Neural cell (in vitro differentiated cells): ENCODE data around the gene BNC2. TPM values are rescaled to one million over a fixed set of nuclear protein-coding genes. Genes with fewer than 3 reads are reported as not detected.

ENCODE experiments used
- H2AFZ ChIP-seq: fragments of 200-600, 300-800 bp; sonication (generic), shearing (Covaris generic); 2 replicates; pipeline ENCODE4 v1.6.0; 2014; ENCODE audit warnings: low read depth, mild to moderate bottlenecking, antibody characterized with exemption, low read length, moderate library complexity
- H3F3A ChIP-seq: fragments of 200-600 bp; shearing (Covaris generic); 2 replicates; pipeline ENCODE4 v1.6.1; 2016; ENCODE audit warnings: mild to moderate bottlenecking, moderate library complexity, mixed read lengths, antibody characterized with exemption, low read length; ENCODE audit not compliant: insufficient read depth, poor library complexity, severe bottlenecking
- H3K27ac ChIP-seq: fragments of 200-600, 300-800 bp; sonication (generic), shearing (Covaris generic); 2 replicates; pipeline ENCODE4 v1.5.1; 2014; ENCODE audit warnings: mild to moderate bottlenecking, low read length, moderate library complexity
- H3K27me3 ChIP-seq: fragments of 300-800, 200-600 bp; sonication (generic), shearing (Covaris generic); 2 replicates; pipeline ENCODE4 v1.6.0; 2014; ENCODE audit warnings: mild to moderate bottlenecking, low read depth, low read length, moderate library complexity; ENCODE audit not compliant: insufficient read depth
- H3K36me3 ChIP-seq: fragments of 300-800, 200-600 bp; sonication (generic), shearing (Covaris generic); 2 replicates; pipeline ENCODE4 v1.5.1; 2014; ENCODE audit warnings: mild to moderate bottlenecking, antibody characterized with exemption, low read length, moderate library complexity; ENCODE audit not compliant: insufficient read depth
- H3K4me2 ChIP-seq: fragments of 300-800, 200-600 bp; sonication (generic), shearing (Covaris generic); 2 replicates; pipeline ENCODE4 v1.6.0; 2014; ENCODE audit warnings: mild to moderate bottlenecking, low read length
- H3K4me3 ChIP-seq: fragments of 300-800, 200-600 bp; sonication (generic), shearing (Covaris generic); 2 replicates; pipeline ENCODE4 v1.5.1; 2014; ENCODE audit warnings: mild to moderate bottlenecking, low read length, moderate library complexity
- H3K79me2 ChIP-seq: fragments of 200-600 bp; shearing (Covaris generic); replicated peaks from 2 replicates; pipeline ENCODE4 v1.6.0; 2014; ENCODE audit warnings: mild to moderate bottlenecking, low read length, moderate library complexity; ENCODE audit not compliant: insufficient read depth
- H3K9ac ChIP-seq: fragments of 300-800, 200-600 bp; sonication (generic), shearing (Covaris generic); 2 replicates; pipeline ENCODE4 v1.6.1; 2016; ENCODE audit warnings: mild to moderate bottlenecking, low read length, mixed read lengths
- H3K9me2 ChIP-seq: fragments of 200-600 bp; shearing (Covaris generic); 2 replicates; pipeline ENCODE4 v1.6.1; 2016; ENCODE audit warnings: mild to moderate bottlenecking, low read length, mixed read lengths; ENCODE audit not compliant: insufficient read depth
- H3K9me3 ChIP-seq: fragments of 200-600, 300-800 bp; sonication (generic), shearing (Covaris generic); 2 replicates; pipeline ENCODE4 v1.6.1; 2016; ENCODE audit warnings: mild to moderate bottlenecking, mixed run types, low read length, moderate library complexity, mixed read lengths
- H4K20me1 ChIP-seq: fragments of 200-600 bp; shearing (Covaris generic); 2 replicates; pipeline ENCODE4 v1.6.1; 2016; ENCODE audit warnings: mild to moderate bottlenecking, mixed run types; ENCODE audit not compliant: insufficient read depth
- EP300 ChIP-seq: fragments of 450-650 bp; conservative IDR thresholded peaks from 2 replicates; pipeline ENCODE4 v1.6.1; 2014; ENCODE audit warnings: antibody characterized with exemption, mild to moderate bottlenecking, moderate library complexity; ENCODE audit not compliant: poor library complexity, severe bottlenecking
- EZH2 ChIP-seq: fragments of 200-600, 300-800 bp; shearing (Covaris generic), sonication (generic); IDR thresholded peaks from 2 replicates; pipeline ENCODE4 v1.6.1; 2014; ENCODE audit warnings: antibody characterized with exemption, low read length, borderline replicate concordance, mild to moderate bottlenecking; ENCODE audit not compliant: insufficient read depth, poor library complexity, severe bottlenecking
- MXI1 ChIP-seq: fragments of 450-650 bp; conservative IDR thresholded peaks from 2 replicates; pipeline ENCODE4 v1.6.1; 2014; ENCODE audit warnings: antibody characterized with exemption, mild to moderate bottlenecking; ENCODE audit not compliant: poor library complexity, severe bottlenecking
- POLR2AphosphoS5 ChIP-seq: IDR thresholded peaks from 2 replicates; pipeline ENCODE4 v1.6.1; 2012
- RAD21 ChIP-seq: fragments of 450-650 bp; conservative IDR thresholded peaks from 2 replicates; pipeline ENCODE4 v1.6.1; 2014; ENCODE audit warnings: antibody characterized with exemption, mild to moderate bottlenecking, moderate library complexity
- SMC3 ChIP-seq: fragments of 450-650 bp; conservative IDR thresholded peaks from 2 replicates; pipeline ENCODE4 v1.6.1; 2014; ENCODE audit warnings: antibody characterized with exemption, mild to moderate bottlenecking, moderate library complexity; ENCODE audit not compliant: poor library complexity
- TAF1 ChIP-seq: IDR thresholded peaks from 2 replicates; pipeline ENCODE4 v1.6.1; 2012; ENCODE audit warnings: low read depth
- polyA plus RNA-seq: library from polyadenylated mRNA; depleted of rRNA; stranded (reverse); fragments of >200 nt; gene quantifications from 2 replicates; pipeline ENCODE4 v1.2.3, GENCODE V29; 2014
- TF ChIP-seq, protein P1 (sequence below): fragments of 450-650 bp; IDR thresholded peaks from 2 replicates; pipeline ENCODE4 v1.5.1; 2014; ENCODE audit warnings: antibody characterized with exemption, mild to moderate bottlenecking, moderate library complexity; ENCODE audit not compliant: poor library complexity, severe bottlenecking
- TF ChIP-seq, protein P2 (sequence below): IDR thresholded peaks from 2 replicates; pipeline ENCODE4 v1.6.1; 2012; ENCODE audit warnings: borderline replicate concordance

Gene BNC2
- polyA plus RNA-seq, 1 donor from 2014 or later: 1.3 TPM

DNA sequence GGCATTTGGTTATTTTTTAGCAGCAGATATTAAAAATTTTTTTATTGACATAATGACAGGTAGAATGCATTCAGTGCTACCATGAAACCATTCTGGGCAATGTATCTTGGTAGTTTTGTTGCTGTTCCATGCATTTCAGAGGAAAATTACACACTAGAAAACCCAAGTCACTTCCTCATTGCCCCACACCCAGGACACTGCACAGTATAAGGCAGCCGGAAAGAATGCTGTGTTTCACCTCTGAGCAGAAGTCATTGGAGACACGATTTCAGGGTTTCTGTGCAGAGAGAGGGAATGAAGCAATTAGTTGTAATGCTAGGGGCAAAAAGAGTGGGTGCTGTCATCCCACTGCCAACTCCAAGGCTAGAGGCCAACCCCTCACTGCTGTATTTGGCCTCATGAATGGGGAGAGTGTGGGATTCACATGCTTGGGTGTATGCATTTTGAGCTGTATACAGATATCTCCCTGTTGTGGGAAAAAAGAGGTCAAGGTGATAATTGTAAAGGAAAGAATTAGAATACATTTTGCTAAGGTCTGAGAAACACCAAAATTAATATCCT, 290.5 kb downstream of the BNC2 start:
- no peaks in the 10 kb centered on the region for H3K9me3 ChIP-seq
- H3K27me3 ChIP-seq: no peaks in the 10 kb centered on the region
- H4K20me1 ChIP-seq: no peaks in the 10 kb centered on the region
- no peaks in the 10 kb centered on the region for H3K79me2 ChIP-seq
- no peak overlapping the region for H2AFZ ChIP-seq
- no peak overlapping the region for H3K4me3 ChIP-seq
- no peak overlapping the region for H3K9ac ChIP-seq
- no peaks in the 10 kb centered on the region for H3F3A ChIP-seq
- no peak overlapping the region for H3K27ac ChIP-seq
- no peak overlapping the region for H3K4me2 ChIP-seq
- no peaks in the 10 kb centered on the region for H3K9me2 ChIP-seq
- TF ChIP-seq EP300: no peak
- no peaks in the 10 kb centered on the region for H3K36me3 ChIP-seq

DNA sequence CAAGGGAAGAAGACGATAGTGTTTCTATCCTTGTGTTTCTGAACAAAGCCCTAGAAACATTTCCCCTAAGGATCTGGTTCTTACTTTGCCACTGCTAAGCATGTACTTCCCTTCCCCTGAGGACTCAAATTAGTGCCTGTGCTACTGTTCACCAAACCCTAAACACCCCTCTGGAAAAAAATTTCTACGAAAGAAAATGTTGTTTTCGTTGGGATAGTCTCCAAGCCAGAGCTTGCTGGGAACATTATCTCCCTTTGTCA, 294.6 kb downstream of the BNC2 start:
- Histone ChIP-seq H3K27ac (no peak overlapping the region), H3K4me3 (no peak overlapping the region), H4K20me1 (no peaks in the 10 kb centered on the region), H2AFZ (no peak overlapping the region), H3K9ac (no peak overlapping the region), H3K9me3 (no peaks in the 10 kb centered on the region), H3F3A (no peaks in the 10 kb centered on the region), H3K36me3 (no peaks in the 10 kb centered on the region), H3K9me2 (no peaks in the 10 kb centered on the region), H3K27me3 (no peaks in the 10 kb centered on the region), H3K4me2 (no peak overlapping the region), H3K79me2 (no peaks in the 10 kb centered on the region)
- TF ChIP-seq, protein P1, sequence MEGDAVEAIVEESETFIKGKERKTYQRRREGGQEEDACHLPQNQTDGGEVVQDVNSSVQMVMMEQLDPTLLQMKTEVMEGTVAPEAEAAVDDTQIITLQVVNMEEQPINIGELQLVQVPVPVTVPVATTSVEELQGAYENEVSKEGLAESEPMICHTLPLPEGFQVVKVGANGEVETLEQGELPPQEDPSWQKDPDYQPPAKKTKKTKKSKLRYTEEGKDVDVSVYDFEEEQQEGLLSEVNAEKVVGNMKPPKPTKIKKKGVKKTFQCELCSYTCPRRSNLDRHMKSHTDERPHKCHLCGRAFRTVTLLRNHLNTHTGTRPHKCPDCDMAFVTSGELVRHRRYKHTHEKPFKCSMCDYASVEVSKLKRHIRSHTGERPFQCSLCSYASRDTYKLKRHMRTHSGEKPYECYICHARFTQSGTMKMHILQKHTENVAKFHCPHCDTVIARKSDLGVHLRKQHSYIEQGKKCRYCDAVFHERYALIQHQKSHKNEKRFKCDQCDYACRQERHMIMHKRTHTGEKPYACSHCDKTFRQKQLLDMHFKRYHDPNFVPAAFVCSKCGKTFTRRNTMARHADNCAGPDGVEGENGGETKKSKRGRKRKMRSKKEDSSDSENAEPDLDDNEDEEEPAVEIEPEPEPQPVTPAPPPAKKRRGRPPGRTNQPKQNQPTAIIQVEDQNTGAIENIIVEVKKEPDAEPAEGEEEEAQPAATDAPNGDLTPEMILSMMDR: no peak
- TF ChIP-seq, protein P2, sequence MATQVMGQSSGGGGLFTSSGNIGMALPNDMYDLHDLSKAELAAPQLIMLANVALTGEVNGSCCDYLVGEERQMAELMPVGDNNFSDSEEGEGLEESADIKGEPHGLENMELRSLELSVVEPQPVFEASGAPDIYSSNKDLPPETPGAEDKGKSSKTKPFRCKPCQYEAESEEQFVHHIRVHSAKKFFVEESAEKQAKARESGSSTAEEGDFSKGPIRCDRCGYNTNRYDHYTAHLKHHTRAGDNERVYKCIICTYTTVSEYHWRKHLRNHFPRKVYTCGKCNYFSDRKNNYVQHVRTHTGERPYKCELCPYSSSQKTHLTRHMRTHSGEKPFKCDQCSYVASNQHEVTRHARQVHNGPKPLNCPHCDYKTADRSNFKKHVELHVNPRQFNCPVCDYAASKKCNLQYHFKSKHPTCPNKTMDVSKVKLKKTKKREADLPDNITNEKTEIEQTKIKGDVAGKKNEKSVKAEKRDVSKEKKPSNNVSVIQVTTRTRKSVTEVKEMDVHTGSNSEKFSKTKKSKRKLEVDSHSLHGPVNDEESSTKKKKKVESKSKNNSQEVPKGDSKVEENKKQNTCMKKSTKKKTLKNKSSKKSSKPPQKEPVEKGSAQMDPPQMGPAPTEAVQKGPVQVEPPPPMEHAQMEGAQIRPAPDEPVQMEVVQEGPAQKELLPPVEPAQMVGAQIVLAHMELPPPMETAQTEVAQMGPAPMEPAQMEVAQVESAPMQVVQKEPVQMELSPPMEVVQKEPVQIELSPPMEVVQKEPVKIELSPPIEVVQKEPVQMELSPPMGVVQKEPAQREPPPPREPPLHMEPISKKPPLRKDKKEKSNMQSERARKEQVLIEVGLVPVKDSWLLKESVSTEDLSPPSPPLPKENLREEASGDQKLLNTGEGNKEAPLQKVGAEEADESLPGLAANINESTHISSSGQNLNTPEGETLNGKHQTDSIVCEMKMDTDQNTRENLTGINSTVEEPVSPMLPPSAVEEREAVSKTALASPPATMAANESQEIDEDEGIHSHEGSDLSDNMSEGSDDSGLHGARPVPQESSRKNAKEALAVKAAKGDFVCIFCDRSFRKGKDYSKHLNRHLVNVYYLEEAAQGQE: no peak
- TF ChIP-seq MXI1: no peak
- no peak for TF ChIP-seq SMC3
- TF ChIP-seq EP300: no peak
- no peak for TF ChIP-seq RAD21
- no peak for TF ChIP-seq EZH2
- no peak for TF ChIP-seq TAF1
- TF ChIP-seq POLR2AphosphoS5: no peak
